ENCODE measurements around the gene ZDHHC18.
"Not testable (repeated sequence)": the region's sequence is repeated elsewhere in the genome, so short reads cannot be mapped to it uniquely, and the experiment has no call there.

Gene ZDHHC18

DNA sequence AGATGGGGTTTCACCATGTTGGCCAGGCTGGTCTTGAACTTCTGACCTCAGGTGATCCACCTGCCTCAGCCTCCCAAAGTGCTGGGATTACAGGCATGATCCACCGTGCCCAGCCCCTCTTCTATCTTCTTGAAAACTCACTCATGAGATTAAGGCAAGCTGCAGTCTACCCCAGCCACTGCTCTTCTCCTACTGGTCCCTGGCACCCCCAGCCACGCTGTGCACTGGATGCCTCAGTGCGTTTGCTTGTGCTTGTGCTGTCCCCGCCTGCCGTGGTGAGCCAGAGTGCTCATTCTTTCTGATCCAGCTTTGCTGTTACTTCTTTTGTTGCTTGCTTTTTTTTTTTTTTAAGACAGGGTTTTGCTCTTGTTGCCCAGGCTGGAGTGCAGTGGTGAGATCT lies 11.2 kb downstream of the ZDHHC18 start:
- not testable (repeated sequence) for DNase-seq

DNA sequence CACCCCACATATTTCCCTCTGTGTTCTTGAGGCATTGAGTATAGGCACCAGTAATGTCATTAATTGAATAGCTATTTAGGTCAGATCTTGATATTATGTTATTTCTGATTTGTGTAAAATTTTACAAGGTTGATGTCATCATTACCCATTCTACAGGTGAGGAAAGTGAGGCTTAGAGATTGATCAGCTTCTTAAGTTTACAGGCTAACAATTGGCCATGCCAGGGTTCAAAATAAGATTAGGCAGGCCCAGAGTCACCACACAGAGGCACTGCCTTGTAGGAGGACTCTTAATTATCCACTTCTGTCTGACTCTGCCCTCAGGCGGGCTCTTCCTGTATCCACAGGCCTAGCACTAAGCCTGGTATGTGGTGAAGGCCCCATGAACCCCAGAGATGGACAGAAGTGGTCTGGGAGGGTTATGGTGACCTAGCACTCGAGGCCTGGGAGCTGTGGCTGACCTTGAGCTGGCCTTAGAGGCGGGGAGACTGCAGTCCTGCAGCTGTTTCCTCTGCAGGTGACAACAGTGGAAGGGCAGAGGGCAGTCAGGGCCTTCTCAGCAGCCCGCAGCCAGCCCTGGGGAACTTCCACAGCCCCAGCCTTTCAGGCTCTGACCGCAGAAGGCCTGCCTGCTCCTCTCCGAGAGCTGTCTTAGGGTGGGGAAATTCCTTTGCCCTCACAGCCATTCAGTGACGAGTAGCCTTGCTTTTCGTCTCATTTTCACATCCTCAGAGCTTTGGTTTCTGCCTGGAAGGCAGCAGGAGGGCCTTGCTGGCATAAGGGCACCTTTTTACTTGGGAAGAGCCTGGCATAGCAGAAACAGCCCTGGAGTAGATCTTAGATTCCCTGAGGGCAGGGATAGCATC lies 12.2 kb downstream of the ZDHHC18 start:
- DNase-seq, result no peak

DNA sequence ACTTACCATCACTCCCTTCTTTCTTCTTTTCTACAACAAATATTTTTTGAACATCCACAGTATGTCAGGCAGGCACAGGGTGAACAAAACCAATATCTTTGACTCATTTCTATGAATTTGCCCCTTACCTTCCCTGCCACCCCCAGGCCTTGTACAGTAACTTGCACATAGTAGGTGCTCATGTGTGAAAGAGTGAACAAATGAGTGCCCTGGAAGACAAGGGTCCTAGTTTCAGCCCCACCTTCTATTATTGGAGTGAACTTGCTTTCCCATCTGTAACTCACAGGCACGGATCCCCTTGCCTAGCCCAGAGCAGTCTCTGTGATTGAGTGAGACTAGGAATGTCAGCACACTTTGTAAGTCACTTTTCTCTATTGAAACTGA lies 12.8 kb downstream of the ZDHHC18 start:
- no peak for DNase-seq

DNA sequence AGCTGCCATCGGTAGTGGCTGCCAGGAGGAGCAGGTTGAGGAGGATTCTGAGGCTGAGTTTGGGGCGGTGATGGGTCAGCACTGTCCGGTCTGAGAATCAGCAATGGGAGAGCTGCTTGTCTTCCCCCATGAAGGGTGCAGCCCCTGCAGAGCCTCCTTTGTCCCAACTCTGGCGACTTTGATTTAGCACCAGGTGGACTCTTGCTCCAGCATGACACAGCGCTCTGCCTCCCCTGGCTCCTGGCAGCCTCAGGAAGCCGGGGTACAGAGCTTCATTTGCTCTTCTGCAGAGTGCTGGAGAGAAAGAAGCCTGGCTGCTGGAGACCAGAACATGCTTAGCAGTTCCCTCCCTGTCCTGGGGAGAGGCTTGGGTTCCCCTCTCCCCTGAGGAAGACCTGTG lies 13.3 kb downstream of the ZDHHC18 start:
- no peak for DNase-seq

DNA sequence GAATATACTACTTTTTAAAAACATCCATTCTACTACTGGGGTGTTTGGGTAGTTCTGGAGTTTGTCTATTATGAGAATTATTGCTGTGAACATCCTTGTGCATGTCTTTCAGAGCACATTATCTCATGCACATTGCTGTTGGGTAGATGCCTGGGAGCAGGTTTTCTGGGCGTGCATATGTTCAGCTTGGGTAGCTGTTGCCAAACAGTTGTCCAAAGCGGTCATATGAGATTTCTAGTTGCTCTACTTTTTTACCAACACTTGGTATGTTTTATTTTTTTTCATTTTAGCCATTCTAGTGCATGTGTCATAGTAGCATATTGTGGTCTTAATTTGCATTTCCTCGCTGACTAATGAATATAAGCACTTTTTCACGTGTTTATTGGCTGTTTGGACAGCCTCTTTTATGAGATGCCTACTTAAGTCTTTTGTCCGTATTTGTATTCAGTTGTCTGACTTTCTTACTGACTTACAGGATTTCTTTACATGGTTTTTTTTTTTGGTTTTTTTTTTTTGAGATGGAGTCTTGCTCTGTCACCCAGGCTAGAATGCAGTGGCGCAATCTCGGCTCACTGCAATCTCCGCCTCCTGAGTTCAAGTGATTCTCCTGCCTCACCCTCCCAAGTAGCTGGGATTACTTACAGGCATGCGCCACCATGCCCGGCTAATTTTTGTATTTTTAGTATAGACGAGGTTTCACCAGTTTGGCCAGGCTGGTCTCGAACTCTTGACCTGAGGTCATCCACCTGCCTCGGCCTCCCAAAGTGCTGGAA lies 18.1 kb downstream of the ZDHHC18 start:
- no peak for DNase-seq

DNA sequence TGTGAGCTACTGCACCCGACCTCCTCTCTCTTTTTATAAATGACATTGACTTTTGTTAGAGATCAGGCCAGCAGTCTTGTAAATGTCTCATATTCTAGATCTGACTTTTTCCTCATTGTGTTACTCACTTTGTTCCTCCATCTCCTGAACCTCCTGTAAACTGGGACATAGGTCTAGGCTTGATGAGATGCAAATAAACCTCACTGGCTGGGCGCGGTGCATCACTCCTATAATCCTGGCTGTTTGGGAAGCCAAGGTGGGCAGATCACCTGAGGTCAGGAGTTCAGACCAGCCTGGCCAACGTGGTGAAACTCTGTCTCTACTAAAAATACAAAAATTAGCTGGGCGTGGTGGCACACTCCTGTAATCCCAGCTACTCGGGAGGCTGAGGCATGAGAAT lies 21.3 kb downstream of the ZDHHC18 start:
- not testable (repeated sequence) for DNase-seq

DNA sequence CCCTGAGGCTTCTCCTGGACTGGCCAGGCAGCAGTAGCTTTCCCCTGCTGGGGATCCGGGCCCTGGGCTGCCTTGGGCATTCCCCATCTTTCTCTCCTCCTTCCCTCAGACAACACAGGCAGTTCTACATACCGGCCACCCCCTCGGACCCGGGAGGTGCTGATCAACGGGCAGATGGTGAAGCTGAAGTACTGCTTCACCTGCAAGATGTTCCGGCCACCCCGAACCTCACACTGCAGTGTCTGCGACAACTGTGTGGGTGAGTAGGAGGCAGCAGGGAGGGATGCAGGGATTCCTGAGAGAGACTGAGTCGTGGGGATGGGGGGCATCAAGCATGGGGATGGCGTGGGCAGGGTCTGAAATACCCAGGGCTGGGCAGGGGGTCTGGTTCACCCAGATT lies 22.0 kb downstream of the ZDHHC18 start:
- DNase-seq, result no peak

DNA sequence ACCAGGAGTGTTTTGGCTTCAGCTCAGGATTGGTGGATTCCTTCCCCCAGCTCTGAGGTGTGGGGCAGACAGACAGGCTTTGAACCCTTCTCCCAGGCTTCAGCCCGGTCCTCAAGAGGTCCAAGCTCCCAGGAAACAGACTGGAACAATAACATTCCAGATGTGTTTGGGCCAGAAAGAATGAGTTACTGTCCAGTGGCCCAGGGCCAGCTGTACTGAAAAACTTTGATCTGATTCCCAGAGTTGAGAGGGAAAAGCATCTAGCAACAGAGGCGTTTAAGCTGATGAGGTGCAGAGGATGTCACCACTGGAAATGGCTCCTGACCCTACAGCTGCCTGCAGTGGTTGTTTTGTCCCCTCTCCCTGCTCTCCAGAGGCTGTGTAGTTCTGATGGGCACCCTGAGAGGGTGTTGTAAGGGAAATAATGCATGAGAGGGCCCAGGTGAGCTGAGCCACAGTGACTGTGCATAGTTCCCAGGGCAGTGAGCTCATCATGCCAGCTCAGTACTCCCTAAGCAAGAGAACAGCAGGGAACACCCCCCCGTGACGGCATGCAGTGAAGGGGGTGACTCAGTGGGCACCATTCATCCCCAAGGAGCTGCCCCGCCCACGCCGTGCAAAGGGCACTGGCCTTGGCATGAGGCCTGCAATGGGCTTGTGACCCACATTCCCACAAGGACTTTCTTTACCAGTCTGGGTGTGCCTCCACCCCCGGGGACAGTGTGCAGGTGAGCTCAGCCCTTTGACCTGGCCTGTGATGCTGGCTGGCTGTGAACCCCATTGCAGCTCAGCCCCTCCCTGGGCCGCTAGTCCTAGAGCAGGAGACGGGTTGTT lies 22.7 kb downstream of the ZDHHC18 start:
- no peak for DNase-seq

DNA sequence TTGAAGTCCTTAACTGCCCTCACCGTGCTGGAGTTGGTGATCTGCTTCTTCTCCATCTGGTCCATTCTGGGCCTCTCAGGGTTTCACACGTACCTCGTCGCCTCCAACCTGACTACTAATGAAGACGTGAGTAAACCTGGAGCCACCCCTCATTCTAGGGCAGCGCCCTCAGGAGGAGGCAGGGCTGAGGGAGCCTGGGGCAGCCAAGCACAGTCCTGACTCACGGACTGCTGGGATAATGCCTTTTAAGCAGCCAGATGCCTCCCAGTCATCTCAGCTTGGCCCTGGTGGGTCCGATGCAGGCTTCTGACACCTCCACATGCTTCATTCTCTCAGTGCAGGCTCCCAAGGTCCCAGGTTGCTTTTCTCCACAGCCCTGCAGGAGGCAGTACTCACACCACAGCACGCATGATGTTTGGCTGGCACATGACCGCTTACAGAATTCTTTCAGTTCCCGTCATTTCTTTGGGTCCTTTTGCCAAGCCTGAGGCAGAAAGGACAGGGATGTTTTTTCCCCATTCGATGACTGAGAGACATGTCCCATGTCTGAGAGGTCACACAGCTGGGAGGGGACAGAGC lies 24.7 kb downstream of the ZDHHC18 start:
- DNase-seq, result no peak

DNA sequence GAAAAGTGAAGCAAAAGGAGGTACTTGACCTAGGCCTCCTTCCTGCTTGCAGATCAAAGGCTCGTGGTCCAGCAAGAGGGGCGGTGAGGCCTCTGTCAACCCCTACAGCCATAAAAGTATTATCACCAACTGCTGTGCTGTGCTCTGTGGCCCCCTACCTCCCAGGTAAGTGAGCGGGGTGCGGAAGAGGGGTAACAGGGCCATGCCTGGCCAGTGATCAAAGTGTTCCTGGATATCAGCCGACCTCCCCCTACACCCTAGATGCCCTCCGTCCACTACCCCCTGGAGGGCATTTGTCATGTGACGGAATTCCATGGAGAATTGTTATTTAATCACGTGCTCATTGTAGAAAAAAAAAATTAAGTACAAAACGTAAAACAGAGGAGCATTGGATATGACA lies 26.2 kb downstream of the ZDHHC18 start:
- no peak for DNase-seq

DNA sequence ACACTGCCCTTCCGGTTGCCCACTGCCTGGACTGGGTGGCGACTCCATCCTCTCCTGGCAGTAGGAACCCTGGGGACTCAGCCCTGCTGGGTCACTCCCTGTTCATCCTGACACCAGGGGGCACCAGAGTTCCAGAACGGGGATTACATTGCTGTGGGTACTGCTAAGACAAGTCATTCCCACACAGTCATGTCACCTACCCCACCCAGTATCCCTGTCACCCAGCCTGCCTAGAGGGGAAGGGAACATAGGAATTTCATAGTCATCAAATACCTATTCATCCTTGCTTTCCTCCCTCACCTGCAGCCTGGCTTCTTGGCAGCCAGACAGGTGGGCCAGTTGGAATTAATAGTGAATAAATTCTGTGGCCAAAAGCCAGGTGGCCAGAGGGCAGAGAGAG lies 26.7 kb downstream of the ZDHHC18 start:
- peak; percentile 13 for DNase-seq

DNA sequence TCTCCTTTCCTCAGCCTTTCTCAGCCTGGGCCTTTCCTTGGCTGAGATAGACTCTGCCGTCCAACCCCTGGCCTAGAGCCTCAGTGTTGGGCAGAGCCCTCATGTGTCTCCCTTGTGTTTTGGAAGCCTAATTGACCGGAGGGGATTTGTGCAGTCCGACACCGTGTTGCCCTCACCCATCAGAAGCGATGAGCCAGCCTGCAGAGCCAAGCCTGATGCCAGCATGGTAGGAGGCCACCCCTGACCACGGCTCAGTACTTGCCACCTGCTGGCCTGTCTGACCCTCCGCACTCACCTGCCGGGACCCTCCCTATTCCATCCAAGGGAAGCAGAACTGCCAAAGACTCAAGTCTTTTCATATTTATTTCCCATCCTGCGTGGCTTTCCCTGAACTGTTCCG lies 27.1 kb downstream of the ZDHHC18 start:
- no peak for DNase-seq

DNA sequence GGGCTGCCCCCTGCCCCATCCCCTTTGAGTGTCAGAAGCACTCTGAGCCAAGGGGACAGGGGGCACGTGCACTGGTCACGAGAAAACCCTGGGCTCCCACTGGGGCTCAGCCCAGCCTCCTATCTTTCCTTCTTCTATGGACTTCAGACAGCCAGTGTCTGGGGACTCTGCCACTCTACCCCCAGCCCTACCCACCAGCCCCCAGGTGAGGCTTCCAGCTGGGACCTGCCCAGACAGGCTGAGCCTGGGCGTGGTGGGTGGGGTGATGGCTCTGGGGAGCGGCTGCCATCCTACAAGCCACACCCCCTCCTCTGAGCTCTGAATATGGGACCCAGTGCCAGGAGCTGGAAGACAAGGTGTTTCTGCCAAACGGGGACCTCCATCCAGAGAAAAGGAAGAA lies 28.4 kb downstream of the ZDHHC18 start:
- DNase-seq, result no peak

DNA sequence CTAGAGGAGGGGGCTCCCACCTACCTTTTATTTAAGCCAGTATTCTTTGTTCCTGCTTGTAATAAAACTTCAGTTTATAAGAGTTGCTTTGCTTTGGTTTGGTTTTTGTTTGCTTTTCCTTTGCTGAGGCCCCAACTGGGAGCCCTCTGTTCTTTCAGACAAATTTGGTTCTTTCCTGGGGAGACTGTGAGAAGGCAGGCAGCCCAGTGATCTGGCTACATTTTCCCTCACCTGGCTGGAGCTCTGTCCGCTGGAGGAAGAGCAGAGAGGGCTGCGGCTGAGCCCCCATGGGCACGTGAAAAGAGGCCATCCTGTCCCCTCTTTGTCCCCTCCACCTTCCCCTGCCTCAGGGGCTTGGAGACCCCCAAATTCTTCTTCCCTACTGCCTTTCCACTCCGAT lies 29.1 kb downstream of the ZDHHC18 start:
- DNase-seq, result no peak

DNA sequence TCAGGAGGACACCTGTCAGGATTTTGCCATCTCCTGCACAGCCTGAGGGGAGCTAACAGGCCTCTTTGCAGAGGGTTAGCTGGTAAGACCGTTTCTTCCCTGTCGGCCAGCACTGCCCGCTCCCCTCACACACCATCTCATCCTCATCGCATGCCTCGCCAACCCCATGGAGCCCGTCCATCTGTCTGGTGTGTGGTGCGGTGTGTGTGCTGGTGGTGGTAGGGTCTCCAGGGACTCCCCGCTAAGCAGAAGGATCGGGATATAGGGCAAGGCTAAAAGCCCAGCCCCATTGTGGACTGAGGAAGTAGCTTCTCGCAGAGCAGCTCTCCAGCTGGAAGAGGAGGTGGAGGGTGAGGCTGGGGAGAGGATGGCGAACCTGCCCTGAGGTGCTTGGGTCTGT lies 29.7 kb downstream of the ZDHHC18 start:
- no peak for DNase-seq

DNA sequence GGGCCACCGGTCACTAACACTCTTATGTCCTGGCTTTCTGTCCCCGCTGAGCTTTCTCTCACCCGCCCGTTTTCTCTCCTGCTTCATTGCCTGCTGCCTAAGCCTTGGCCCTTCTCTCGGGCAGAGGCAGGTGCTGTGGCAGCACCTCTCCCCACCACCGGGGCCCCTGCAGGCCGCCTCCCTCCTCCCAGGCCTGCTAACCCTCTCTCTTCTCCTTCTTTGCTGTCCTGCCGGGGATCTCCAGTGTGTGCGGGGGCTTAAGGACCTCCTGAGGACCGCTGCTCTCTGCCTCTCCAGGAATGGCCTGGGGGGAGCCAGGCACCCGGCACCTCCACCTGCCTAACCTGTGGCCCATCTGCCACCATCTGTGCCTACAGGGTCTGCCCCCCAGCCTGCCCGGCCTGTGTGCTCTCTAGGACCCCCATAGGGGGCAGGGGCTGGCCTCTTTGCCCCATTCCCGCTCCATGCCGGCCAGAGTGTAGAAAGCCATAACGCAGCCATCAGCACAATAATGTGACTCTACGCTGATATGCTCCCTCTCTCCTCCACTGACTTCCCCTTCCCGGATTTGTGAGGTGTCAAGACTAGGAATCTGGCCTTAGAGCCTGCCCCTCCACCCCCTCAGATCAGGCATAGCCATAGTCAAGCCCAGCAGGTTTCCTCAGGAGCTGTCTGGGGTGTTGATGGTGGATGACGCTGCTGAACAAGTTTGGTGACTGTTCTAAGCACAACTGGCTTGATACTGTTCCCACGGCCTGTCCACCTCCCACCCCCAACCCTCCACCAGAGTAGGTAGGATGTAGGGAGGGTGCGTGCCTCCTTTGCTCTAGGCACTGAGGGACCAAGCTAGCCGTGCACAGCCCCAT lies 30.3 kb downstream of the ZDHHC18 start:
- no peak for DNase-seq

DNA sequence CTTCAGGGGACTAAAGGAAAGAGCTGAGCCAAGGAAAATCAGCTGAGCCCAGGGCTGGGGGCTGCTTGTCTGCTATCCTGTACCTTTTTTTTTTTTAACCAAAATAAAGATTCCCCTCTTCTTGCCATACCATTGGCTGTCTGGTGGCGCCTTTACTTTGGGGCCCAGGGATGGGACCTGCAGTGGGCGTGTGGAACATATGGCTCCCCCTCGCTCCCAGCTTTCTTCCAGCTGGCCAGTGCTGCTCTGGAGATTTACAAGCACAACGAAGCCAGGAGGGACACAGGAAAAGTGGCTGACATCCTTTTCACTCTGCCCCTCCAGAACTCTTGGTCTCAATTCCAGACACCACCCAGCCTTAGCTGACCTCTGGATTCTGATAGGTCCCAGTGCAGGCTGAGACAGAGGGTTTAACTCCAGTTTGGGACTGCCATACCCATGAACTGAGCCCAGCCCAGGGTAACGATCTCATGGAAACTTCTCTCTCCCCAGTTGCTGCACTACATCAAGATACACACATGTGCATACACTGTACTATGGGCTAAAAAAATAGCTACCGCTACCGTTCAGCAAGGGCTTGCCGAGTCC lies 31.1 kb downstream of the ZDHHC18 start:
- DNase-seq, result no peak

DNA sequence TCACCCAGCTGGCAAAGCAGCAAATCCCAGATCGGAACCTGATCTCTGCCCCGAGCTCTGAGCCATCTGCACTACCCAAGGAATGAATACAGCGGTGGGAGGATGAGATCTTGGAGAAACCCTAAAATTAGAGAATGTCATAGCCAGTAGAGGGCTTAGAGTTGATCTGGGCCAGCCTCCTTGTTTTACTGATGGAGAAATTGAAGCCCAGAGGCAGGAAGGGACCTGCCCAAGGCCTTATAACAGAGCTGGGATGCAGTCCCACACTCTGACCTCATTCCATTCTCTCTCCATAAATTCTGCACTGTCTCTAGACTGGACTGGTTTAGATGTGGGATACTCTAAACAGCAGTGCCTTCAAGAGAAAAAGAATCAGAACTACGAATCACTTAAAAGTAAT lies 31.7 kb downstream of the ZDHHC18 start:
- no peak for DNase-seq

DNA sequence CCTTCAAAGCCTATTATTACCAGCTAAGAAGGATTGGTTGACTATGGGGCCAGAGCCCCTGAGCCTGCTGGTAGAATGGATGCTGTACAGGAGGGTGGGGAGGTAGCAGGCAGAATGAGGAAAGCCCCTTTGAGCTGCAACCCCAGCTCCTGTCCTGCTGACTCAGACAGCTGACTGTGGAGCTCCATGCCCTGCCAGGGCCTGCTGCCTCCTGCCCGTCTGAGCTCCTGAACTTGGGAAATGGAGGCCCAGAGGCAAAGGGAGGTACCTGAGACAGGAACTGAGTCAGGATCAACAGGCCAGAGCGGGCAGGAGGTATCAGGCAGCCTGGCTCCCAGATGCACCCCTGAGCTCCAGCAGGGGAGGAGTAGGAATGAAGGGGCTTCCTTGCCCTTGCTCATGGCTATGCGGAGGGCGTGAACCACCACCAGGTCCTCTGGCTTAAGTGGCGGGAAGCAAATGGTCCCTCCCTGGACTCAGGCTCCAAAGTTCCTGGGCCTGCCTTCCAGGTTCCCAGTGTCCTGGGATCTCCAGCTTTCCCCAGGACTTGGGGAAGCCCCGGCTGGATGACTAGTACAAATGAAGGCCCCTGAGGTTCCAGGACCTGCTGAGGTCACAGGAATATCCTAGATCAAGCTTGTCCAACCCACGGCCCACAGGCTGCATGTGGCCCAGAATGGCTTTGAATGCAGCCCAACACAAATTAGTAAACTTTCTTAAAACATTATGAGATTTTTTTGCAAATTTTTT lies 32.6 kb downstream of the ZDHHC18 start:
- DNase-seq, result no peak

DNA sequence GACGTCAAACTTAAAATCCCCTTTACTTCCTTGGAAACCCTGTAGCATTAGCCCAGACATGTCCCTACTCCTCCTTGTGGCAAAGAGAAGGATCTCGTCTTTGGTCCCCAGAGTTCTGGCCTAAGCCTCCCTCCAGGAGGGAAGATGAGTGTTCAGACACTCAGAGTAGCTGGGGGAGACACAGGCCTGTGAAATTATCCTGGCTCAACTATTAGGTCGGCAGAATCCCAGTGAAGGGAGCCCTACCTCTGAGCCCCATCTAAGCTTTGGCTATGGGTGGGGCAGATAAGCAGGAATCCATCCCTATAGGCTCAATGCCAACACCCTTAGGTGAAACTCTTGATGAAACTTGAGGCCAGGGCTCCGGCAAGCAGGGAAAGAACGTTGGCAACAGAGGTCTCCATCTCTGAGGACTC lies 34.8 kb downstream of the ZDHHC18 start:
- no peak for DNase-seq

DNA sequence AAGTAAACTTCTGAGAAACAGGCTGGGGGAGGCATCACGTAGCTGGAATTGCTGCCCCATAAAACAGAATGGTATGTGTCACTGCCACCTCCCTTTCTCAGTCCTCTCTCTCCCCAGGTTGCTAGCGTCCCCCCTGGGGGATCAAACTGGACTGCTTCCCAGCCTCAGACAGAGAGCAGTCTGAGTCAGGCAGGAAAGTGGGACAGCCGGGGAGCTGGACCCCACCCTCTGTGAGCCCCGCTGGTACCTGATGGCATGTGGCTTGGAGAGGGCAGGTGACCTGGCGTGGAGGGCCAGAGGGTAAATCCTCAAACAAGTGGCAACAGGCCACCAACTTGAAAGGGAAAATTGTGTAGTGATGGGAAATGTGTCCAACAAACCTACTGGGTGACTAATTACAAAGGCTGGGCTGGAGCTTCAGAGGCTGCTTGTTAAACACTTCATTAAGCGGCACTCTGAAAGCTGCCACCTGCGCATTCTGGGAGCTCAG lies 35.4 kb downstream of the ZDHHC18 start:
- no peak for DNase-seq

All from NCI-H446 treated with DMSO at 0.1 percent for 48 hours (cell line).